Gastrocnemius medialis (tissue), 4 donors: Measurements from ENCODE around the gene CLASP1.

Source experiments
- CTCF ChIP-seq, 5 experiments: fragments of 450-650 bp in 3 of 5; fragments of 200-600 bp in 2 of 5; sonication (generic) in 2 of 5; IDR thresholded peaks in 4 of 5; conservative IDR thresholded peaks in 1 of 5; 1 replicate in 4 of 5; 2 replicates in 1 of 5; pipeline ENCODE4 v1.5.1; 2016 to 2019; ENCODE audit warnings: antibody characterized with exemption in 5 of 5, mild to moderate bottlenecking in 3 of 5, moderate library complexity in 3 of 5
- POLR2A ChIP-seq, 2 donors: fragments of 450-650 bp; IDR thresholded peaks; one replicate each; pipeline ENCODE4 v1.6.1; 2017; ENCODE audit warnings: antibody characterized with exemption in 2 of 2, mild to moderate bottlenecking in 2 of 2, moderate library complexity in 2 of 2

DNA sequence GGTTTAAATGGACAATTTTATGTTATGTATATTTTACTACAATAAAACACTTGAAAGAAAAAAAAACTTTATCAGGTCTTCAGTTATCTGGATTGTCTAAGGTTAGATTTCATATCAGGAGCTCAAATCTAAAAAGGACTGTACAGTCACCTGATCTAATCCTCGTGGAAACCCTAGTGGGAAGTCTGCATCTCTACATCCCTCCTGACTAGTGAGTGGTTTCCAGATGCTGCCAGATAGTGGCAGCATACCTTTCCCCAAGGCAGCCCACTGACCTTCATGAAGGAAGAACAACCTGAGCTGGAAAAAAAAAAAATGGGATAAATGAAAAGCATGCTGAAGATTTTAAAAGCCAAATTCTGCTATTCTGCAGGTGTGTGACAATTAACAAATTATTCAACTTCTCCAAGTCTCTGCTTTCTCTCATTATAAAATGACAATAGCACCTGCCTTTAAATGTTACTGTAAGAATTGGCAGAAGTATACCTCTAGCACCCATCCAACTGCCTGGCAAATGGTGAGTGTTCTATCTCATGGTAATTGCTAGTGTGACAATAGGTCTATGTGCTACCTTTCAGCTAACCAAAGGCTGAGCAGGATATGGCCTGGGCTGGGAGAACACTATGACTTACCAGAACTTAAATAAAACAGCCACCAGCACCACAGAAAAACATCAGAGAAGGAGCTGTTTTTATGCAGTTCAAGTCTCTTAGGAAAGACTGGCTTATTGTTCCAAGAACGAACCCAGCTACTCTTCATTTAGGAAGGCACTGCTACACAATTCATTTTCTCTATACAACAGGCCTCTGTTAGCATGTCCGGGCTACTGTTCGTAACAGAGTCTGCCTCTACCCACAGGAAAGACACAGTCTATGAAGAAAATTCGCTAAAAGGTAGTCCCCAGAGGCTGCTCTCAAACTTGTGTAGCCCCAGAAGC is 8.6 kb downstream of the CLASP1 start:
- TF ChIP-seq CTCF (IDR thresholded peaks at IDR 0.05 in 4 of 5, conservative IDR thresholded peaks at IDR 0.05 in 1 of 5) (no peak), POLR2A (IDR thresholded peaks at IDR 0.05) (no peak)
